HG03469 (cell line): ENCODE data around the gene APOBEC3F.

Experiments used
- ATAC-seq: cut with Tn5 transposase; IDR thresholded peaks from one replicate; pipeline ENCODE4 v1.9.1; 2021; ENCODE audit warnings: mild to moderate bottlenecking, moderate library complexity, moderate number of reproducible peaks; ENCODE audit not compliant: unreplicated experiment

APOBEC3F gene

GRCh38 chr22:39090426-39091064 lies 49.9 kb downstream of the APOBEC3F start:
- no peak for ATAC-seq

GRCh38 chr22:39091126-39092081 lies 50.7 kb downstream of the APOBEC3F start:
- no peak for ATAC-seq

GRCh38 chr22:39092111-39092862 lies 51.6 kb downstream of the APOBEC3F start:
- ATAC-seq, result no peak

GRCh38 chr22:39094717-39095389 lies 54.2 kb downstream of the APOBEC3F start:
- no peak for ATAC-seq

GRCh38 chr22:39095971-39096370 lies 55.3 kb downstream of the APOBEC3F start:
- ATAC-seq, result no peak

GRCh38 chr22:39097098-39098020 lies 56.7 kb downstream of the APOBEC3F start, which contains the start of gene APOBEC3H:
APOBEC3H (plus strand) TSS chr22:39097244; CDS start chr22:39100279, 3,035 bp downstream.
- no peak for ATAC-seq

- ATAC-seq, result no peak
These were observed 57.4 kb downstream of the APOBEC3F start for GRCh38 chr22:39098026-39098425.

GRCh38 chr22:39098576-39098975 lies 57.9 kb downstream of the APOBEC3F start:
- no peak for ATAC-seq

GRCh38 chr22:39101226-39101625 lies 60.6 kb downstream of the APOBEC3F start:
- no peak for ATAC-seq

GRCh38 chr22:39103431-39103830 lies 62.8 kb downstream of the APOBEC3F start:
- no peak for ATAC-seq
